Glutamatergic neuron (in vitro differentiated cells): ENCODE measurements around the gene HOXB9. TPM values are rescaled to one million over a fixed set of nuclear protein-coding genes. Genes with fewer than 3 reads are reported as not detected.

ENCODE experiments used
- DNase-seq: peaks from one replicate; pipeline ENCODE4 v3.0.0; 2022
- H3K27ac Mint-ChIP-seq: one replicate; pipeline ENCODE4 v1.8.0; 2020; ENCODE audit warnings: mild to moderate bottlenecking, mixed read lengths, inconsistent platforms; ENCODE audit not compliant: unreplicated experiment
- H3K27me3 Mint-ChIP-seq: one replicate; pipeline ENCODE4 v1.8.0; 2020; ENCODE audit warnings: mild to moderate bottlenecking, moderate library complexity, mixed read lengths, inconsistent platforms; ENCODE audit not compliant: unreplicated experiment
- H3K36me3 Mint-ChIP-seq: one replicate; pipeline ENCODE4 v1.8.0; 2020; ENCODE audit warnings: mild to moderate bottlenecking, mixed read lengths, inconsistent platforms; ENCODE audit not compliant: unreplicated experiment
- H3K4me1 Mint-ChIP-seq: one replicate; pipeline ENCODE4 v1.8.0; 2020; ENCODE audit warnings: mild to moderate bottlenecking, low read depth, mixed read lengths, inconsistent platforms; ENCODE audit not compliant: unreplicated experiment
- H3K4me3 Mint-ChIP-seq: one replicate; pipeline ENCODE4 v1.8.0; 2020; ENCODE audit warnings: mild to moderate bottlenecking, mixed read lengths, inconsistent platforms; ENCODE audit not compliant: unreplicated experiment
- H3K9me3 Mint-ChIP-seq: one replicate; pipeline ENCODE4 v1.8.0; 2020; ENCODE audit warnings: mild to moderate bottlenecking, moderate library complexity, mixed read lengths, inconsistent platforms; ENCODE audit not compliant: unreplicated experiment
- CTCF ChIP-seq: fragments of 200-600 bp; sonication (generic); IDR thresholded peaks from one replicate; pipeline ENCODE4 v1.5.0; 2021; ENCODE audit not compliant: partially characterized antibody, unreplicated experiment
- total RNA-seq: library from RNA; stranded (reverse); fragmentation: NEBNext Ultra II Directional; extraction: Animal tissue kit (Norgen Biotek cat#: 25700); gene quantifications from one replicate; pipeline ENCODE4 v1.2.1, GENCODE V29; 2021; ENCODE audit not compliant: unreplicated experiment

HOXB9 gene
- total RNA-seq, 1 donor from 2014 or later = not detected

GRCh38 chr17:48609759-48610281, 16.3 kb downstream of the HOXB9 start:
- no peak for TF ChIP-seq CTCF
- H3K4me1 Mint-ChIP-seq = peaks cover 3% of the 10 kb centered on the region
- no peak for DNase-seq
- H3K27me3 Mint-ChIP-seq = peaks cover 54% of the 10 kb centered on the region
- no peak overlapping the region for H3K4me3 Mint-ChIP-seq
- H3K36me3 Mint-ChIP-seq = no peaks in the 10 kb centered on the region
- H3K9me3 Mint-ChIP-seq = peaks cover 18% of the 10 kb centered on the region
- no peak overlapping the region for H3K27ac Mint-ChIP-seq

DNA sequence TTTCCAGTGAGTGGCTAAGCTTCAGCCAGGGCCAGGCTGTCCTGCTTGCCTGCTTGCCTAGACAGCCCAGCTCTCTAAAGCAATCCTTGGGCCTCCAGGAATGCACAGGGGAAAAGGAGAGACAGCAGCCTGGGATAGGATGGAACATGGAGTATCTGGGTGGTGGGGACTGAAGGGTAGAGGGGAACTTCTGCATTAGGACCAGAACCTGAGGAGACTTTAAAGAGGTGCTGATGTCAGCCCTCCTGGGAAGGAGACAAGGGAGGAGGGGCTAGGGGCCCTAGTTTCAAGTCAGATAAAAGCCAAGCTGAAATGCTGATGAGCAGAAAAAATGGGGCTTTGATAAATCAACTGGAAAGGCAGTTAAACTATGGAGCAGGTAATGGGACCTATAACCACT, 17.1 kb downstream of the HOXB9 start:
- Mint-ChIP-seq H3K27ac (no peak overlapping the region), H3K4me1 (peaks cover 3% of the 10 kb centered on the region), H3K9me3 (peaks cover 23% of the 10 kb centered on the region), H3K36me3 (no peaks in the 10 kb centered on the region), H3K27me3 (peaks cover 49% of the 10 kb centered on the region), H3K4me3 (no peak overlapping the region)
- no peak for DNase-seq
- no peak for TF ChIP-seq CTCF

- H3K27ac Mint-ChIP-seq = no peak overlapping the region
- TF ChIP-seq CTCF = no peak
- peaks cover 23% of the 10 kb centered on the region for H3K9me3 Mint-ChIP-seq
- no peak for DNase-seq
- H3K27me3 Mint-ChIP-seq = peaks cover 50% of the 10 kb centered on the region
- peaks cover 2% of the 10 kb centered on the region for H3K4me1 Mint-ChIP-seq
- no peak overlapping the region for H3K4me3 Mint-ChIP-seq
- H3K36me3 Mint-ChIP-seq = no peaks in the 10 kb centered on the region
Measured at GRCh38 chr17:48608494-48608834, 17.7 kb downstream of the HOXB9 start.

- TF ChIP-seq CTCF = no peak
- Mint-ChIP-seq H3K36me3 (no peaks in the 10 kb centered on the region), H3K27ac (no peak overlapping the region), H3K4me3 (no peak overlapping the region), H3K4me1 (no peaks in the 10 kb centered on the region), H3K9me3 (peaks cover 29% of the 10 kb centered on the region), H3K27me3 (peaks cover 53% of the 10 kb centered on the region)
- no peak for DNase-seq
Measured at GRCh38 chr17:48606892-48607614, 19.1 kb downstream of the HOXB9 start.
